Measurements from ENCODE around the gene DPYD.

Gene DPYD

GRCh38 chr1:97920832-97921571 lies at the start of gene DPYD:
TSS of gene DPYD (minus strand) at chr1:97921034. CDS start at chr1:97920922, 112 bp downstream.
- H3K27ac ChIP-seq, result no peak within 1 kb of the TSS
- TF ChIP-seq ZFX (IDR thresholded peaks at IDR 0.05) (no peak), CTCF (conservative IDR thresholded peaks at IDR 0.05) (no peak)

DNA sequence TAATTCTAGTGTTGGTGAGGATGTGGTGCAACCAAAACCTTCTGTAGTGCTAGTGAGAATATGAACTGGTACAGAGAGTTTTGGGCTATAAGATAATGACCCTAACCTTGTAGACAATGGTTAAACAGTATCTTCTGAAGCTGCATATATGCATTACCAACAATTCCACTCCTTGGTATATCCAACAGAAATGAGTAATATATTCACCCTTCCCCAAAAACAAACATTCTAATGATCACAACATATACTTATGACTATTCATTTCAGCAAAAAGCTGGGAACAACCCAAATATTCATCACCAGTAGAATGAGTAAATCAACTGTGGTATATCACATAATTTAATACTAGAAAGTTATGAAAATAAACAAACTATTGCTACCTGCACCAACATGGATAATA lies 39.6 kb upstream of the DPYD start:
- no peak for TF ChIP-seq CTCF (conservative IDR thresholded peaks at IDR 0.05)
- TF ChIP-seq ZFX (IDR thresholded peaks at IDR 0.05), result no peak

DNA sequence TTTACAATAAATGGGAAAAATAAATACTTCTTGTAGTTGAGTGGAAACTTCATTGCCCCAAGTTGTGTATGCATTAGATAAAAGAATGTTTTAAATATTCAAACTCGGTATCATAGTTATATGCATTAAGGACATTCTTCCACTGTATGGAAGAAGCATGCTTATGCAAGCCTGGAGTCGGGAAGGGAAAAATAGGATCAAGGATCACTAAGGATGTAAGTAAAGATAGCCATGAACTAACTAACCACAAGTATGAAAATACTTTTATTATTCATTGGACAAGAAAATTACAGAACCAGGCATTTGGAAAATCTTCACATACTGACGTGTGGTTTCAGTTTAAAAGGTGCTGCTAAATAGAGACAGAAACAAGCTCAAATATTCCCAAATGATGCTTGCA lies 26.9 kb upstream of the DPYD start:
- H3K27ac ChIP-seq, result no peak overlapping the region
- no peak for TF ChIP-seq CTCF (conservative IDR thresholded peaks at IDR 0.05)
- TF ChIP-seq ZFX (IDR thresholded peaks at IDR 0.05), result no peak

More for the DNA sequence above, 39.6 kb upstream of the DPYD start:
- no peak overlapping the region for H3K27ac ChIP-seq

DNA sequence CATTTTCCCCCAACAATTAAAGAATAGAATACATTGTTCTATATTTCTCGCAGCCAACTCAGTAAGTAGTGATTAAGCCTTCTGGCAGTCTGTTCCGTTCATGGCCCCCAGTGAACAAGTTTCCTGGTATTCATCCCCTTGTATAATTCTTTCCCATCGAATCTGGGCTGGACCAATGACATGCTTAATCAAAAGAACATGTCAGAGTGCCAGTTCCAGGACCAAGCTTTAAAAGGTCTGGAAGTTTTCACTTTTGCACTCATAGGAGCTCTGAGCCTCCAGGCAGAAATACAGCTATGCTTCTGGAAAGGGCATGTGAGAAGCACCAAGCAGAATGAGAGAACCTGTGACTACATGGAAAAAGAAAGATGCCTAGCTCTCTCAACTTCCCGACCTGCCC lies 22.5 kb upstream of the DPYD start:
- H3K27ac ChIP-seq, result no peak overlapping the region
- TF ChIP-seq ZFX (IDR thresholded peaks at IDR 0.05) (no peak), CTCF (conservative IDR thresholded peaks at IDR 0.05) (no peak)

- TF ChIP-seq ZFX (IDR thresholded peaks at IDR 0.05) (no peak), CTCF (conservative IDR thresholded peaks at IDR 0.05) (no peak)
- no peak overlapping the region for H3K27ac ChIP-seq
Measured at GRCh38 chr1:97942161-97943123, 21.6 kb upstream of the DPYD start.

DNA sequence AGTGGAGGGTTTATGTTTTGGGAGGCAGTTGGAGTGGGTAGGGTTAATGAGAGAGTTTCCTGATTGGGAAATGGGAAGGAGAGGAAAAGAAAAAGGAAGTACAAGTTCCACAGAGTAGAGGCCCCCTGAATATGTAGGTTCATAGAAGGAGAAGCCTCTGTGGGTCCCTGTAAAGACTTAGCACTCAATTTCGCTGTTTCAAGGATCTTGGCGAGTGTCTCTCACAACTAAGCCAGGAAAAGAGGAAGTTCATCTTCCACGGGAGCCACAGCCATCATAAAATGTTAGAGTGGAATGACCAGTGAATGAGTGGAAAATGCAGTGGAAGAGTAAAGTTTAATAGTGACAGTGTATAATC lies 17.4 kb upstream of the DPYD start:
- no peak overlapping the region for H3K27ac ChIP-seq

More for the DNA sequence above, 17.4 kb upstream of the DPYD start:
- TF ChIP-seq ZFX (IDR thresholded peaks at IDR 0.05), result no peak
- no peak for TF ChIP-seq CTCF (conservative IDR thresholded peaks at IDR 0.05)

All from C4-2B (cell line).